ENCODE results near the gene ST6GALNAC5. TPM values are rescaled to one million over a fixed set of nuclear protein-coding genes. Genes with fewer than 3 reads are reported as not detected.
A peak's percentile ranks its signal among the peaks of the same experiment; 100 is the strongest.
"Not testable (repeated sequence)": the region's sequence is repeated elsewhere in the genome, so short reads cannot be mapped to it uniquely, and the experiment has no call there.

The ST6GALNAC5 gene
- total RNA-seq, 1 donor from 2014 or later = 30.7 TPM

DNA sequence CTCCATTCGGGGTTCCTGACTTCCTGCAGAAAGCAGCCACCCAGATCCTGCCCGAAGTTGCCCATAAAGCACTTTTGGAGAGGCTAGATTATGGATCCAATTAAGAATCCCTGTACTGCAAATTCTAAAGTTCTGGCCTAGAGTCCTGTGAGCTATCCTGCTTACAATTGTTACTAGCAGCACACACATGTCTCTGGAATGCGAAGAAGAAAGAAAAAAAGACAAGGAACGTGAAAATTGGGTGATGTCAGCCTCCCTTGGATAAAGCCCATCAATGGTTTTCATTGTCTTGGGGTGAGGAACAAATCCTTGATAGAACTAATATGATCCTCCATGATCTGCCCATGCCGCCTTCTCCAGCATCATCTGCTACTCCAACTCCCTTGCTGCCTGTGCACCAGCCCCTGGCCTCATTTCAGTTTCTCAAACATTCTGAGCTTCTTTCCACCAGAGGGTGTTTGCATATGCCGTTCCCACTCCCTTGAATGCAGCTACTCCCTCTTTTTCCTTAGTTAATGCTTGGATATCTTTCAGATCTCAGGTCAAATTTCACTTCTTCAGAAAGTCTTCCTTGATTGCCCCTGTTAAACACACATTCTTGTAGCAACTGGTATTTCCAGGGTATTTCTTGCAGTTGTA, 94.0 kb downstream of the ST6GALNAC5 start:
- Mint-ChIP-seq H3K27me3 (ENCODE audit: insufficient read depth, low read depth) (no peaks in the 10 kb centered on the region), H3K4me3 (no peak overlapping the region), H3K4me1 (peaks cover 5% of the 10 kb centered on the region), H3K9me3 (peaks cover 33% of the 10 kb centered on the region), H3K36me3 (peaks cover 50% of the 10 kb centered on the region), H3K27ac (no peak overlapping the region)
- Histone ChIP-seq H3K4me3 (no peak overlapping the region), H3K36me3 (no peaks in the 10 kb centered on the region), H2AFZ (replicated peaks) (no peak overlapping the region), H3F3A (ENCODE audit: low read depth) (no peaks in the 10 kb centered on the region), H3K79me2 (ENCODE audit: low read depth) (no peaks in the 10 kb centered on the region), H4K20me1 (ENCODE audit: low read depth) (no peaks in the 10 kb centered on the region), H3K9ac (no peak overlapping the region), H3K27me3 (no peaks in the 10 kb centered on the region), H3K4me1 (no peaks in the 10 kb centered on the region), H3K9me3 (ENCODE audit: low read depth) (no peaks in the 10 kb centered on the region), H3K27ac (no peak overlapping the region), H3K4me2 (no peak overlapping the region)
- no peak for DNase-seq (ENCODE audit: low spot score)
- TF ChIP-seq EZH2phosphoT487 (IDR thresholded peaks at IDR 0.05) = no peak
- TF ChIP-seq, protein P1, sequence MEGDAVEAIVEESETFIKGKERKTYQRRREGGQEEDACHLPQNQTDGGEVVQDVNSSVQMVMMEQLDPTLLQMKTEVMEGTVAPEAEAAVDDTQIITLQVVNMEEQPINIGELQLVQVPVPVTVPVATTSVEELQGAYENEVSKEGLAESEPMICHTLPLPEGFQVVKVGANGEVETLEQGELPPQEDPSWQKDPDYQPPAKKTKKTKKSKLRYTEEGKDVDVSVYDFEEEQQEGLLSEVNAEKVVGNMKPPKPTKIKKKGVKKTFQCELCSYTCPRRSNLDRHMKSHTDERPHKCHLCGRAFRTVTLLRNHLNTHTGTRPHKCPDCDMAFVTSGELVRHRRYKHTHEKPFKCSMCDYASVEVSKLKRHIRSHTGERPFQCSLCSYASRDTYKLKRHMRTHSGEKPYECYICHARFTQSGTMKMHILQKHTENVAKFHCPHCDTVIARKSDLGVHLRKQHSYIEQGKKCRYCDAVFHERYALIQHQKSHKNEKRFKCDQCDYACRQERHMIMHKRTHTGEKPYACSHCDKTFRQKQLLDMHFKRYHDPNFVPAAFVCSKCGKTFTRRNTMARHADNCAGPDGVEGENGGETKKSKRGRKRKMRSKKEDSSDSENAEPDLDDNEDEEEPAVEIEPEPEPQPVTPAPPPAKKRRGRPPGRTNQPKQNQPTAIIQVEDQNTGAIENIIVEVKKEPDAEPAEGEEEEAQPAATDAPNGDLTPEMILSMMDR (IDR thresholded peaks at IDR 0.05) = no peak

DNA sequence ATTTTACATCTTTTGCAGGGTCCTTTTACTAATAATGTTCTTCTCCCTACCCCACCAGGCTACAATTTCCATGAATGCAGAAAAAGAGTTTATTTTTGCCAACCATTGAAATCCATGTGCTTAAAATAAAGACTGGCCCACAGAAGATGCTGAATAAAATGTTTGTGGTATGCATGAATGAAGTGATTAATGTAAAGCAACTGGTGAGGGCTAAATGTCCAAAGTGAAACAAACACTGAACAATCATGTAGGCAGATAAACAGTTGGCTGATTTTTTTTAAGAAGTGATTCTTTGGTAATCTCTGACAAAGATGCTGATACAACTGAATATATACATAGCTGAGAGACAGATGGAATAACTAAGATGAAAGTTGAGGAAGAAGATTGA, 94.5 kb downstream of the ST6GALNAC5 start:
- Histone ChIP-seq H3K9ac (no peak overlapping the region), H3K36me3 (no peaks in the 10 kb centered on the region), H3K4me3 (no peak overlapping the region), H3K4me1 (no peaks in the 10 kb centered on the region), H2AFZ (replicated peaks) (no peak overlapping the region), H3K79me2 (ENCODE audit: low read depth) (no peaks in the 10 kb centered on the region), H3K27me3 (no peaks in the 10 kb centered on the region), H3K27ac (no peak overlapping the region), H3K9me3 (ENCODE audit: low read depth) (no peaks in the 10 kb centered on the region), H4K20me1 (ENCODE audit: low read depth) (no peaks in the 10 kb centered on the region), H3F3A (ENCODE audit: low read depth) (no peaks in the 10 kb centered on the region), H3K4me2 (no peak overlapping the region)
- no peak overlapping the region for H3K4me3 Mint-ChIP-seq
- DNase-seq (ENCODE audit: low spot score) = no peak
- H3K4me1 Mint-ChIP-seq = peaks cover 5% of the 10 kb centered on the region
- TF ChIP-seq EZH2phosphoT487 (IDR thresholded peaks at IDR 0.05) (no peak), EZH2 (IDR thresholded peaks at IDR 0.05) (no peak)
- TF ChIP-seq, protein P1 (IDR thresholded peaks at IDR 0.05) = no peak
- H3K9me3 Mint-ChIP-seq = peaks cover 35% of the 10 kb centered on the region
- peaks cover 46% of the 10 kb centered on the region for H3K36me3 Mint-ChIP-seq
- no peak overlapping the region for H3K27ac Mint-ChIP-seq
- H3K27me3 Mint-ChIP-seq (ENCODE audit: insufficient read depth, low read depth) = no peaks in the 10 kb centered on the region

DNA sequence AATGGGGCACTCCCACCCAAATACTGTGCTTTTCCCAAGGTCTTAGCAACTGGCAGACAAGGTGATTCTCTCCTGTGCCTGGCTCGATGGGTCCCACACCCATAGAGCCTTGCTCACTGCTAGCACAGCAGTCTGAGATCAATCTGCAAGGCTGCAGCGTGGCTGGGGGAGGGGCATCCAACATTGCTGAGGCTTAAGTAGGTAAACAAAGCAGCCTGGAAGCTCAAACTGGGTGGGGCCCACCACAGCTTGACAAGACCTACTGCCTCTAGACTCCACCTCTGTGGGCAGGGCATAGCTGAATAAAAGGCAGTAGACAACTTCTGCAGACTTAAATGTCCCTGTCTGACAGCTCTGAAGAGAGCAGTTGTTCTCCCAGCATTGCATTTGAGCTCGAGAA, 114.0 kb downstream of the ST6GALNAC5 start:
- H3K27ac Mint-ChIP-seq; H3K36me3 ChIP-seq; H3K27ac ChIP-seq; H3K4me2 ChIP-seq; H3K4me3 Mint-ChIP-seq; H3F3A ChIP-seq (ENCODE audit: low read depth); H3K4me1 ChIP-seq; H3K27me3 Mint-ChIP-seq (ENCODE audit: insufficient read depth, low read depth); H3K27me3 ChIP-seq; H3K9ac ChIP-seq; H3K4me3 ChIP-seq; H4K20me1 ChIP-seq (ENCODE audit: low read depth); H2AFZ ChIP-seq (replicated peaks); H3K9me3 ChIP-seq (ENCODE audit: low read depth); H3K4me1 Mint-ChIP-seq; H3K79me2 ChIP-seq (ENCODE audit: low read depth): not testable (repeated sequence)
- H3K36me3 Mint-ChIP-seq = peaks cover 61% of the 10 kb centered on the region
- peak; percentile 39 for DNase-seq (ENCODE audit: low spot score)
- H3K9me3 Mint-ChIP-seq = peaks cover 70% of the 10 kb centered on the region

DNA sequence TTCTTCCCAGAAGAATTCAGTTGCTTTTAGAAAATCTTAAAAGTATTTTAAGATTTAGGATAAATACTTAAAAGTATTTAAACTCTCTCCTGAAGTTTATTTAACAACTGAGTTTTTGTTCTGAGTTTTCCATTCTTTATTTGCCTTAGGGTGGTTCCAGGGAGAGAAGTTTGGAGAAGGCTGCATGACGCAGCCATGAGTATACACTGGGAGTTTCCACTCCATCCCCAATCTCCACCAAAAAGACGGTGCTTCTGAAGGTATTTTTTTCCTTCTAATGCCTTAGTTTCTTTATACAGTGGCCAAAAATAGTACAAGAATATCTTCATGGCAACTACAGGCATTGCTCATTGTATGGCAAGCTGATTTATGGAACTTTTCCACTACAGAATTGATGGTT, 122.7 kb downstream of the ST6GALNAC5 start:
- Mint-ChIP-seq H3K27me3 (ENCODE audit: insufficient read depth, low read depth) (peaks cover 2% of the 10 kb centered on the region), H3K4me1 (peaks cover 4% of the 10 kb centered on the region), H3K9me3 (peaks cover 13% of the 10 kb centered on the region), H3K27ac (no peak overlapping the region), H3K4me3 (no peak overlapping the region), H3K36me3 (peaks cover 24% of the 10 kb centered on the region)
- Histone ChIP-seq H4K20me1 (ENCODE audit: low read depth) (no peaks in the 10 kb centered on the region), H3F3A (ENCODE audit: low read depth) (no peaks in the 10 kb centered on the region), H3K4me3 (no peak overlapping the region), H3K36me3 (no peaks in the 10 kb centered on the region), H3K27me3 (no peaks in the 10 kb centered on the region), H3K4me1 (no peaks in the 10 kb centered on the region), H3K9ac (no peak overlapping the region), H2AFZ (replicated peaks) (no peak overlapping the region), H3K9me3 (ENCODE audit: low read depth) (no peaks in the 10 kb centered on the region), H3K79me2 (ENCODE audit: low read depth) (no peaks in the 10 kb centered on the region), H3K27ac (no peak overlapping the region), H3K4me2 (no peak overlapping the region)
- DNase-seq (ENCODE audit: low spot score) = no peak
- no peak for TF ChIP-seq EZH2phosphoT487 (IDR thresholded peaks at IDR 0.05)
- TF ChIP-seq, protein P1 (IDR thresholded peaks at IDR 0.05) = no peak
- TF ChIP-seq EZH2 (IDR thresholded peaks at IDR 0.05) = no peak
